ENCODE results near the gene TRIM24. TPM values are rescaled to one million over a fixed set of nuclear protein-coding genes. Genes with fewer than 3 reads are reported as not detected.
"Not testable (repeated sequence)": the region's sequence is repeated elsewhere in the genome, so short reads cannot be mapped to it uniquely, and the experiment has no call there.

Gene TRIM24
- total RNA-seq, 4 donors from 2014 or later, result 13.9 to 16.2 (median 14.1) TPM

DNA sequence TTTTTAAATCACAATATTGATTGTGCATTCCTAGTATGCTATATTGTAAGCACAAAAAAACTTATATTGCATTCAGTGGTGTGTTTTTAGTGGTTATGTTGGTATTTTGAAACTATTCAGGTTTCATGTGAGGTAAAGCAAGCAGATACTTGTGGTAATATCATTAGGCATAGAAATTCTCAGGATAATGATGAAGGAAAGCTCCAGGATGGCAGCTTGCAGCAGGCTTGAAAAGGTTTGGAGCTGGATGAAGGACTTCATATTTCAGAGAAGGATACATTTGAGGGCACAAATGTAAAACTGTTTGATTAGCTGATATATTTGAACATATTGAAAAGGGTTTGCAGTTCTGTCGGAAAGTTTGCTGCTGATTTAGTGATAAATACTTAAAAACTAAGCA lies 17.5 kb downstream of the TRIM24 start:
- Histone ChIP-seq H3K4me1 (peaks cover 0 to 8% (median 0%) of the 10 kb centered on the region in 3 donors), H3K9me3 (no peaks in the 10 kb centered on the region), H3K27ac (no peak overlapping the region), H3K27me3 (no peaks in the 10 kb centered on the region), H3K4me3 (no peak overlapping the region), H3K36me3 (no peaks in the 10 kb centered on the region)
- no peak for ATAC-seq
- TF ChIP-seq, protein P1, sequence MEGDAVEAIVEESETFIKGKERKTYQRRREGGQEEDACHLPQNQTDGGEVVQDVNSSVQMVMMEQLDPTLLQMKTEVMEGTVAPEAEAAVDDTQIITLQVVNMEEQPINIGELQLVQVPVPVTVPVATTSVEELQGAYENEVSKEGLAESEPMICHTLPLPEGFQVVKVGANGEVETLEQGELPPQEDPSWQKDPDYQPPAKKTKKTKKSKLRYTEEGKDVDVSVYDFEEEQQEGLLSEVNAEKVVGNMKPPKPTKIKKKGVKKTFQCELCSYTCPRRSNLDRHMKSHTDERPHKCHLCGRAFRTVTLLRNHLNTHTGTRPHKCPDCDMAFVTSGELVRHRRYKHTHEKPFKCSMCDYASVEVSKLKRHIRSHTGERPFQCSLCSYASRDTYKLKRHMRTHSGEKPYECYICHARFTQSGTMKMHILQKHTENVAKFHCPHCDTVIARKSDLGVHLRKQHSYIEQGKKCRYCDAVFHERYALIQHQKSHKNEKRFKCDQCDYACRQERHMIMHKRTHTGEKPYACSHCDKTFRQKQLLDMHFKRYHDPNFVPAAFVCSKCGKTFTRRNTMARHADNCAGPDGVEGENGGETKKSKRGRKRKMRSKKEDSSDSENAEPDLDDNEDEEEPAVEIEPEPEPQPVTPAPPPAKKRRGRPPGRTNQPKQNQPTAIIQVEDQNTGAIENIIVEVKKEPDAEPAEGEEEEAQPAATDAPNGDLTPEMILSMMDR (IDR thresholded peaks at IDR 0.05), result no peak
- TF ChIP-seq EP300 (IDR thresholded peaks at IDR 0.05), result no peak
- no peak for TF ChIP-seq POLR2AphosphoS5 (IDR thresholded peaks at IDR 0.05)
- TF ChIP-seq POLR2A (IDR thresholded peaks at IDR 0.05), result no peak
- WGBS, 2 donors (ENCODE audit: low coverage in 1 of 2), result 85 to 100% methylated on average over 1 of the region's 1 CpG

DNA sequence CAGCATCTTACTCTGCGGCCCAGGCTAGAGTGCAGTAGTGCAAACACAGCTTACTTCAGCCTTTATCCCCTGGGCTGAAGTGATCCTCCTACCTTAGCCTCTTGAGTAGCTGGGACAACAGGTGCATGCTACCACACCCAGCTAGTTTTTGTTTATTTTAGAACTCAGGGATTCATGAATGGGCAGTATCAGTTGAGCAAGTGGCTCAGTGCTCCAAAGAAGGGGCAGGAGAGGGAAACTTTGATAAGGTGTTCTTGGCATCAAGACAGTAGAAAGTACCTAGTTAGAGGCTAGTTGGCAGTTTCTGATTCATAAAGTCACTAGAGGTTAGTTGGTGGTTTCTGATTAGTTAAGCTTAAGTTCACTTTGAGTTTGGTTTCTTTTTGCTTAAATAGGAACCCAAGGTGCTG lies 18.4 kb downstream of the TRIM24 start:
- no peak for TF ChIP-seq POLR2A (IDR thresholded peaks at IDR 0.05)
- TF ChIP-seq, protein P1 (IDR thresholded peaks at IDR 0.05), result no peak
- TF ChIP-seq EP300 (IDR thresholded peaks at IDR 0.05), result no peak
- no peak for TF ChIP-seq POLR2AphosphoS5 (IDR thresholded peaks at IDR 0.05)
- H3K36me3 ChIP-seq, result no peaks in the 10 kb centered on the region
- no peak overlapping the region for H3K4me3 ChIP-seq
- WGBS, 2 donors (ENCODE audit: low coverage in 1 of 2), result 80 to 88% methylated on average over 1 of the region's 1 CpG
- no peak for ATAC-seq
- H3K27ac ChIP-seq, result no peak overlapping the region
- peaks cover 0 to 8% (median 0%) of the 10 kb centered on the region in 3 donors for H3K4me1 ChIP-seq
- H3K27me3 ChIP-seq, result no peaks in the 10 kb centered on the region
- no peaks in the 10 kb centered on the region for H3K9me3 ChIP-seq

DNA sequence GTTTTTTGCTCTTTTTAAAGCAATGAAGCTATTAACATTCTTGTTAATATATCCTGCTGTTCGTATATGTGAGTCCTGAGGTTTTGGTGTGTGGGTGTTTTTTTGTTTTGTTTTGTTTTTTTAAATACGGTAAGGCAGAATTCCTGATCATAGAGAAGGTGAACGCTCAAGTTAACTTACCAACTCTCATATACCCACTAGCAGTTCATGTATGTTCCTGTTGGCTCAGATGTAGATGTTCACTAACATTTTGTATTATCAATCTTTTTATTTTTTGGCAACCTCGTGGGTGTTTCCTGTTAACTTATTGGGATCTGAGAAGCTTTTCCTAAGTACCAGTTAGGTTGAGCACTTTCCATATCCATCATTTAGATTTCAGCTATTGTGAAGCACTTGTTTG lies 20.5 kb downstream of the TRIM24 start:
- H3K4me3 ChIP-seq, result no peak overlapping the region
- no peaks in the 10 kb centered on the region for H3K27me3 ChIP-seq
- H3K4me1 ChIP-seq, result no peaks in the 10 kb centered on the region
- no peak for TF ChIP-seq POLR2AphosphoS5 (IDR thresholded peaks at IDR 0.05)
- TF ChIP-seq, protein P1 (IDR thresholded peaks at IDR 0.05), result no peak
- no peak for TF ChIP-seq POLR2A (IDR thresholded peaks at IDR 0.05)
- no peak for TF ChIP-seq EP300 (IDR thresholded peaks at IDR 0.05)
- no peaks in the 10 kb centered on the region for H3K9me3 ChIP-seq
- WGBS, 2 donors (ENCODE audit: low coverage in 1 of 2), result 67 to 72% methylated on average over 4 of the region's 4 CpGs
- ATAC-seq, result no peak
- H3K27ac ChIP-seq, result no peak overlapping the region
- H3K36me3 ChIP-seq, result no peaks in the 10 kb centered on the region

DNA sequence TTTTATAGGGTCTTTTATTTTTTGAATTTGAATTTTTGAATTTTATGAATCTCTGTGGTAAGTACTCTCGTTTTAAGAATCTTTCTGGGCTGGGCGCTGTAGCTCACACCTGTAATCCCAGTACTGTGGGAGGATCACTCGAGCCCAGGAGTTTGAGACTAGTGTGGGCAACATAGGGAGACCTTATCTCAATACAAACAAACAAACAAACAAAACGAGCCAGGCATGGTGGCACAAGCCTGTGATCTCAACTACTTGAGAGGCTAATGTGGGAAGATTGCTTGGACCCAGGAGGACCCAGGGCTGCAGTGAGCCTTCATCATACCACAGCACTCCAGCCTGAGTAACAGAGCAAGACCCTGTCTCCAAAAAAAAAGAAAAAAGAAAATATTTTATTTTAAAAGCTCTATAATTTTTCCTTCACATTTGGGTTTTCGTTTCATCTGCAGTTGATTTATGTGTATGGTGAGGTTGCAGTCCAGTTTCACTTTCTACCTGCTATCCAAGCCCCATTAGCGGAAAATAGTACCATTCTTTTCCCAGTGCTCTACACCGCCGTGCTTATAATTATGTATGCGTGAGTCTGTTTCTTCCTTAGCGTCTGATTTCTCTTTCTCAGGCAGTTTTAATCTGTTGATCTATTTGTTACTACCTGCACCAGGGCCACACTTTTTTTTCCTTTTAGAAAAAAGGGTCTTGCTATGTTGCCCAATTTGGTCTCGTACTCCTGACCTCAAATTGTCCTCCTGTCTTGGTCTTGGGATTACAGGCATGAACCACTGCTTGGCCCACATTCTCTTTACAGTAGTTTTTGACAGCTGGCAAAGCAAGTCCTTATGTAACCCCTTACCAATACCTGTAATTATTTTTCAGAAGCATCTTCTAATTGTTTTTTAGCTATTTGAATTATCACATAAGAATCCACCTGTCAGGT lies 21.7 kb downstream of the TRIM24 start:
- Histone ChIP-seq H3K4me1 (no peaks in the 10 kb centered on the region), H3K36me3 (no peaks in the 10 kb centered on the region), H3K27ac (no peak overlapping the region), H3K4me3 (no peak overlapping the region), H3K27me3 (no peaks in the 10 kb centered on the region), H3K9me3 (no peaks in the 10 kb centered on the region)
- TF ChIP-seq POLR2AphosphoS5 (IDR thresholded peaks at IDR 0.05), result no peak
- no peak for TF ChIP-seq EP300 (IDR thresholded peaks at IDR 0.05)
- no peak for TF ChIP-seq POLR2A (IDR thresholded peaks at IDR 0.05)
- TF ChIP-seq, protein P1 (IDR thresholded peaks at IDR 0.05), result no peak
- WGBS, 2 donors (ENCODE audit: low coverage in 1 of 2), result 80 to 87% methylated on average over 8 to 9 of the region's 11 CpGs
- ATAC-seq, result no peak

DNA sequence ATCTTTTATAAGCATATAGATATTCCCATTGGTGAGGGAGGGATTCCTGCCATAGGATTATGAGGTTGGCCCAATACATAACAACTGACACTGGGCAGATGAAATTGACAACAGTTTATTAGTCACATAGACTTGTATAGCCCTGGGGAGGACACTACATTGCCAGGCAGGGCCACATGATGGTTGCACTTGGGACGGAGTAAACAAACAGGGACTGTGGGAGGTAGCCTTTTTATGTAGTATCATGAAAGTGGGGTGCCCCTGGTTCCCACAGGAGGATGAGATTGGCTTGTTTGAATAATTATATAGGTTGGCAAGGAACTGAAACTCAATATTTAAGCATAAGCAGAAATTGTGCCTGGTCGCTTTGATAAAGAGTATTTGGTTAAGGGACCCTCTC lies 23.5 kb downstream of the TRIM24 start:
- Histone ChIP-seq H3K4me1 (no peaks in the 10 kb centered on the region), H3K27ac (no peak overlapping the region), H3K36me3 (no peaks in the 10 kb centered on the region), H3K27me3 (no peaks in the 10 kb centered on the region), H3K9me3 (no peaks in the 10 kb centered on the region), H3K4me3 (no peak overlapping the region)
- WGBS, 2 donors (ENCODE audit: low coverage in 1 of 2), result 79 to 86% methylated on average over 2 of the region's 2 CpGs
- no peak for ATAC-seq
- TF ChIP-seq, protein P1 (IDR thresholded peaks at IDR 0.05), result no peak
- no peak for TF ChIP-seq EP300 (IDR thresholded peaks at IDR 0.05)
- no peak for TF ChIP-seq POLR2AphosphoS5 (IDR thresholded peaks at IDR 0.05)
- TF ChIP-seq POLR2A (IDR thresholded peaks at IDR 0.05), result no peak

DNA sequence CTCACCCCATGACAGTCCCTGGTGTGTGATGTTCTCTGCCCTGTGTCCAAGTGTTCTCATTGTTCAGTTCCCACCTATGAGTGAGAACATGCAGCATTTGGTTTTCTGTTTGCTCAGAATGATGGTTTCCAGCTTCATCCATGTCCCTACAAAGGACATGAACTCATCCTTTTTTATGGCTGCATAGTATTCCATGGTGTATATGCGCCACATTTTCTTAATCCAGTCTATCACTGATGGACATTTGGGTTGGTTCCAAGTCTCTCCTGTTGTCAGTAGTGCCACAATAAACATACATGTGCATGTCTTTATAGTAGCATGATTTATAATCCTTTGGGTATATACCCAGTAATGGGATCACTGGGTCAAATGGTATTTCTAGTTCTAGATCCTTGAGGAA lies 25.4 kb downstream of the TRIM24 start:
- H3K4me1 ChIP-seq, H3K36me3 ChIP-seq, ATAC-seq, H3K27ac ChIP-seq, H3K27me3 ChIP-seq, H3K9me3 ChIP-seq, H3K4me3 ChIP-seq: not testable (repeated sequence)
- WGBS, 2 donors (ENCODE audit: low coverage in 1 of 2), result 100% methylated on average over 1 of the region's 1 CpG; no CpG with 5 or more reads in 1 of the 2 donors

DNA sequence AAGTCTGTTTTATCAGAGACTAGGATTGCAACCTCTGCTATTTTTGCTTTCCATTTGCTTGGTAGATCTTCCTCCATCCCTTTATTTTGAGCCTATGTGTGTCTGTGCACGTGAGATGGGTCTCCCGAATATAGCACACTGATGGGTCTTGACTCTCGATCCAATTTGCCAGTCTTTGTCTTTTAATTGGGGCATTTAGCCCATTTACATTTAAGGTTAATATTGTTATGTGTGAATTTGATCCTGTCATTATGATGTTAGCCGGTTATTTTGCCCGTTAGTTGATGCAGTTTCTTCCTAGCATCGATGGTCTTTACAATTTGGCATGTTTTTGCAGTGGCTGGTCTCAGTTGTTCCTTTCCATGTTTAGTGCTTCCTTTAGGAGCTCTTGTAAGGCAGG lies 29.1 kb downstream of the TRIM24 start:
- not testable (repeated sequence) for H3K4me1 ChIP-seq, H3K27me3 ChIP-seq, H3K4me3 ChIP-seq, H3K9me3 ChIP-seq, H3K27ac ChIP-seq, H3K36me3 ChIP-seq, ATAC-seq
- 95 to 97% methylated on average over 6 of the region's 6 CpGs for WGBS, 2 donors (ENCODE audit: low coverage in 1 of 2)

Data from gastroesophageal sphincter (tissue), 4 donors.